Measurements from ENCODE around the gene TARS3. TPM values are rescaled to one million over a fixed set of nuclear protein-coding genes. Genes with fewer than 3 reads are reported as not detected.

Gene TARS3
- total RNA-seq, 1 experiment from 2014 or later: 14.1 TPM

DNA sequence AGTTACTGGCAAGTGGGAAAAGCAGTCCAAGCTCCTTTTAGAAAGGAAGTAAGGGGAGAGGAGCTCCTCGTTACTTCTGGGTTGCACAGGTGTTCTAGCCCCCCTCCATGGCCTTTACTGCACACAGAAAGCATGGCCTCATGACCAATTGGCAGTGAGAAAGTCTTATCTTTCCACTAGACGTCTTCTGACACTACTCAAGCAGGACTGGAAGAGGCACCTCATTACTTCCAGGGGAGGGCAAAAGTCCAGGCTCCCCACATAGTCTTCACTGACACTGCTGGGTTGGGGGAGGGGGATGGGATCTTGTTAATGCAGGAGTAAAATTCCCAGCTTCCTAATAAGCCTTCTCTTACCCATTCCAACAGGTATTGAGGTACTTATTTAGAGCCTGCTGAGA, 44.5 kb downstream of the TARS3 start:
- H2AK5ac ChIP-seq (ENCODE audit: insufficient read length, low read length): no peak overlapping the region
- Mint-ChIP-seq H3K4me1 (peaks cover 6 to 7% of the 10 kb centered on the region in 2 experiments), H3K4me3 (no peak overlapping the region), H3K27ac (no peak overlapping the region), H3K36me3 (ENCODE audit: insufficient read depth in 1 of 3, low read depth in 3 of 3) (peaks cover 0 to 25% (median 0%) of the 10 kb centered on the region in 3 experiments; a peak in 3 of 7 replicates), H3K27me3 (ENCODE audit: low read depth) (no peaks in the 10 kb centered on the region), H3K9me3 (no peaks in the 10 kb centered on the region)
- H4K5ac ChIP-seq (ENCODE audit: insufficient read length, low read depth, low read length): no peak overlapping the region
- no peaks in the 10 kb centered on the region for H3K27me3 ChIP-seq (ENCODE audit: insufficient read depth, low read length)
- no peak overlapping the region for H3K23ac ChIP-seq (ENCODE audit: insufficient read length, low read depth, low read length)
- no peak overlapping the region for H3K18ac ChIP-seq (ENCODE audit: insufficient read length, low read depth, low read length)
- H3T11ph ChIP-seq (ENCODE audit: low read length): no peak overlapping the region
- H2BK20ac ChIP-seq (ENCODE audit: low read depth, low read length, poor library complexity, severe bottlenecking): no peak overlapping the region
- H2AFZ ChIP-seq (ENCODE audit: low read length): no peak overlapping the region
- H3K79me1 ChIP-seq (ENCODE audit: insufficient read depth, low read depth, low read length, poor library complexity, severe bottlenecking): no peaks in the 10 kb centered on the region
- H2BK15ac ChIP-seq (ENCODE audit: low read depth, low read length): no peak overlapping the region
- H3K4me2 ChIP-seq (ENCODE audit: insufficient read depth, insufficient read length, low read length): no peak overlapping the region
- no peak overlapping the region for H4K91ac ChIP-seq (ENCODE audit: insufficient read length, low read depth, low read length)
- no peaks in the 10 kb centered on the region for H3K23me2 ChIP-seq (ENCODE audit: insufficient read length, low read depth, low read length, poor library complexity, severe bottlenecking)
- no peak overlapping the region for H2BK12ac ChIP-seq (ENCODE audit: insufficient read length, low read depth, low read length)
- no peak for DNase-seq
- H3K4me1 ChIP-seq (ENCODE audit: insufficient read depth, low read length): no peaks in the 10 kb centered on the region
- H3K27ac ChIP-seq (ENCODE audit: insufficient read length, low read depth, low read length): no peak overlapping the region
- H2BK5ac ChIP-seq (ENCODE audit: insufficient read length, low read length): no peak overlapping the region
- H2BK120ac ChIP-seq (ENCODE audit: low read depth, low read length, poor library complexity, severe bottlenecking): no peak overlapping the region
- no CpG with 5 or more reads among the region's 2 CpGs for WGBS (ENCODE audit: extremely low coverage, insufficient read length, low lambda C conversion rate)
- H4K8ac ChIP-seq (replicated peaks; ENCODE audit: insufficient read length, low read depth, low read length): no peak overlapping the region
- no peaks in the 10 kb centered on the region for H3K79me2 ChIP-seq (ENCODE audit: insufficient read depth, low read length)
- TF ChIP-seq, protein P1, sequence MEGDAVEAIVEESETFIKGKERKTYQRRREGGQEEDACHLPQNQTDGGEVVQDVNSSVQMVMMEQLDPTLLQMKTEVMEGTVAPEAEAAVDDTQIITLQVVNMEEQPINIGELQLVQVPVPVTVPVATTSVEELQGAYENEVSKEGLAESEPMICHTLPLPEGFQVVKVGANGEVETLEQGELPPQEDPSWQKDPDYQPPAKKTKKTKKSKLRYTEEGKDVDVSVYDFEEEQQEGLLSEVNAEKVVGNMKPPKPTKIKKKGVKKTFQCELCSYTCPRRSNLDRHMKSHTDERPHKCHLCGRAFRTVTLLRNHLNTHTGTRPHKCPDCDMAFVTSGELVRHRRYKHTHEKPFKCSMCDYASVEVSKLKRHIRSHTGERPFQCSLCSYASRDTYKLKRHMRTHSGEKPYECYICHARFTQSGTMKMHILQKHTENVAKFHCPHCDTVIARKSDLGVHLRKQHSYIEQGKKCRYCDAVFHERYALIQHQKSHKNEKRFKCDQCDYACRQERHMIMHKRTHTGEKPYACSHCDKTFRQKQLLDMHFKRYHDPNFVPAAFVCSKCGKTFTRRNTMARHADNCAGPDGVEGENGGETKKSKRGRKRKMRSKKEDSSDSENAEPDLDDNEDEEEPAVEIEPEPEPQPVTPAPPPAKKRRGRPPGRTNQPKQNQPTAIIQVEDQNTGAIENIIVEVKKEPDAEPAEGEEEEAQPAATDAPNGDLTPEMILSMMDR (conservative IDR thresholded peaks at IDR 0.05): no peak
- H3K4ac ChIP-seq (ENCODE audit: low read depth, low read length): no peak overlapping the region
- no peak overlapping the region for H3K9ac ChIP-seq (ENCODE audit: extremely low read depth, insufficient read length, low read length)
- no peaks in the 10 kb centered on the region for H4K20me1 ChIP-seq (ENCODE audit: control insufficient read depth, insufficient read depth, insufficient read length)
- no peaks in the 10 kb centered on the region for H3K9me3 ChIP-seq (ENCODE audit: control insufficient read depth, low read depth, low read length)
- H3K56ac ChIP-seq (ENCODE audit: insufficient read length, low read depth, low read length): no peak overlapping the region
- H3K14ac ChIP-seq (ENCODE audit: insufficient read depth, low read length): no peak overlapping the region
